ENCODE data around the gene GXYLT2.

GXYLT2 gene

GRCh38 chr3:72942427-72942826 lies 54.6 kb downstream of the GXYLT2 start:
- no peak for DNase-seq

DNA sequence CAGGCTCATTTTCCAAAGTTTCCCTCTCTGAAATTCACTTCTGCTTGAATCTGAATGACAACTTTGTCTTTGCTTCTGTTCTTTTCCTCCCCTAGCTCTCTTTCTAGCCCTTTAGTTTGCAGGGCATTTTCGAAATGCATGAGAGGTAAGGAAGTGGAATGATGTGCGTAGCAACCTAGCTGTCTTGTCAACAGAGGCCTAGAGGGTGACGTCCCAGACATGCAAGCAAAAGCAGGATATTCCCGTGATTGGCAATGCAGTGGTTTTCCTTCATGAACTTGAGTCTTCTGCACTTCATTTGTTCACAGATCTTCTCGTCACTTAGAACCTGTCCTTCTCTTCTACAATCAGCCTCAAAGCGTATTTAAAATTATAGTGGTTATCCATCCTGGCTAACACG lies 56.9 kb downstream of the GXYLT2 start:
- DNase-seq = no peak

- no peak for DNase-seq
Observed at GRCh38 chr3:72947715-72948490, 60.1 kb downstream of the GXYLT2 start.

DNA sequence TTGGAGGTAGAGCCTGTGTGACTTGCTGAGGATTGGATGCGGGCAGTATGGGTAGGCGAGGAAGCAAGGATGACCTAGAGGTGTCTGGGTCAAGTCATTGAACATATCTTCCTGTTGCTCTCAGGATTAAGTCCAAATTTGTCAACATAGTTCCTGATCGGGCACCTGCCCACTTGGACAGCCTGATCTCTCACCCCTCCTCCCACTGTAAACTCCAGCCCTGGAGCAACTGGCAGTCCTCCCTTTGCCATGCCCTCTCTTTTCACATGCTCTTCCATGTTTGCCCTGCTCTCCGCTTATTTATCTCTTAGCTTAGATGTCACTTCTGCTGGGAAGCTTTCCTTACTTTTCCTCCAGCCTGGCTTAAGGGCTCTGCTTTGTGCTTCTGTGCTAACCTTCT lies 61.2 kb downstream of the GXYLT2 start:
- DNase-seq = no peak

- no peak for DNase-seq
Observed at GRCh38 chr3:72950372-72950771, 62.5 kb downstream of the GXYLT2 start.

GRCh38 chr3:72950801-72951200 lies 63.0 kb downstream of the GXYLT2 start:
- DNase-seq = no peak

GRCh38 chr3:72951259-72951722 lies 63.4 kb downstream of the GXYLT2 start:
- no peak for DNase-seq

- peak; percentile 63 for DNase-seq
Observed at GRCh38 chr3:72953325-72953956, 65.6 kb downstream of the GXYLT2 start.

GRCh38 chr3:72957297-72957696 lies 69.5 kb downstream of the GXYLT2 start:
- DNase-seq = no peak

- DNase-seq = no peak
Observed at GRCh38 chr3:72959336-72959735, 71.5 kb downstream of the GXYLT2 start.

GRCh38 chr3:72960812-72961518 lies 73.1 kb downstream of the GXYLT2 start:
- DNase-seq = peak; percentile 43

GRCh38 chr3:72961752-72962151 lies 73.9 kb downstream of the GXYLT2 start:
- DNase-seq = peak; percentile 63

- DNase-seq = no peak
Observed at GRCh38 chr3:72962317-72962716, 74.5 kb downstream of the GXYLT2 start.

DNA sequence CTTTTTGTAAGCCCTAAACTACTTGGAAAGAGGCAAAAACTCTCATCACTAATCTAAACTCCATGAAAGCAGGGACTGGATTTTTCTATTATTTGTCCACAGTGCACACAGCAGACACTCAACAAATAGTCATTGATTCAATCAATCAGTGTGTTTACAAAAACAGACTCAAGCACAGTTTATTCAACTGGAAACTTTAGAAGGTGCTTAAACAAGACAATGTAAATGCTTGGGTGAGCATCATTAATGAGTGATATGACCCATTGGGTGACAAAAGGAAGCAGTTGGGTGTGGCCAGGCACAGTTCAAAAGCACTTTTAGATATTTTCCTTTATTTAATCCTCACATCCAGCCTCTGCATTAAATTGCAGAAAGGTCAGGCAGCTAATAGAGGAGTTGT lies 76.8 kb downstream of the GXYLT2 start:
- no peak for DNase-seq

DNA sequence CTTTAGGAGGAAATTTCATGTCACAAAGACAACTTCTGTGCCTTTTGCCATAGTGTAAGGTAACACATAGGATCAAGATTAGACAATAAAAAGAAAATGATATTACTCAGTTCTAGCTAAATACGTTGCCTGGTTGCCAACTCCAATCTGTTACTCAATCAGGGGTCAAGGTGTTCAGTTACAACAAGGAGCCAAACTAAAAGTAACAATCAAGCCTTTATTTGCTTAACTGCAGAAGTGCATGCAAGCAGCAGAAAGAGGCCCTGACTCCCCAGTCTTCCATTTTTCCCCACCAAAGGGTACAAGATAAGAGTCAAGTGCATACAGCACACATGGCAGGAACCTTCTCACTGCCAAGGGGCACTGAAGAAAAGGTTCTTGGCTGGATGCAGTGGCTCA lies 80.4 kb downstream of the GXYLT2 start:
- no peak for DNase-seq

DNA sequence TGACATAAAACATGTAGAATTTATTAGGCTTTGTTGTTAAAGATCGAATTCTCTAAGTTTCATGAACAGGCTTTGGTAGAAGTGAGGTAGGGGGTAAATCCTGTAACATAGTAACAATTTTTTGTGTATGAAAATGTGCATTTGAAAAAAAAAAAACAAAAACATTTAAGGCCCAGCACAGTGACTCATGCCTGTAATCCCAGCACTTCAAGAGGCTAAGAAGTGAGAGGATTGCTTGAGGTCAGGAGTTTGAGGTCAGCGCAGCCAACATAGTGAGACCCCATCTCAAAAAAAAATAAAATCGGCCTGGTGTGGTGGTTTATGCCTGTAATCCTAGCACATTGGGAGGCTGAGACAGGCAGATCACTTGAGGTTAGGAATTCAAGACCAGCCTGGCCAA lies 81.9 kb downstream of the GXYLT2 start:
- no peak for DNase-seq

DNA sequence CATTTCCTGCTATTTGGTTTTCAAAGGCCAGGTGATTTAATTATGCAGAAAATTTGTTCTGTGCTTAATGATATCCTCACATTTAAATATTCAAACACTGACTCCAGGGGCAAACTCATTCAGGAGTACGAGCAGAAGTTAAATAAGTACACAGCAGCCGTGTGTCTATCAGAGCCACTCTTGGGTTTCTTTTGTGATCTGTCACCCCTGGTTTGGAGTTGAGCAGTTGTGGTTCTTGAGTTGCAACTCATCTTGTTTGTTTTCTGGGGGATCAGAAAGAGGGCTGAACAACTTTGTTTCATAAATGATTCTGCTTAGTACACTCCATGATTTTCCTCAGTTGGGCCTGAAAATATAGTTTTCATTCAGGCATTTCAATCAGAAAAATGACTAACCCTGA lies 83.1 kb downstream of the GXYLT2 start:
- no peak for DNase-seq

GRCh38 chr3:72972706-72973030 lies 84.8 kb downstream of the GXYLT2 start:
- no peak for DNase-seq

DNA sequence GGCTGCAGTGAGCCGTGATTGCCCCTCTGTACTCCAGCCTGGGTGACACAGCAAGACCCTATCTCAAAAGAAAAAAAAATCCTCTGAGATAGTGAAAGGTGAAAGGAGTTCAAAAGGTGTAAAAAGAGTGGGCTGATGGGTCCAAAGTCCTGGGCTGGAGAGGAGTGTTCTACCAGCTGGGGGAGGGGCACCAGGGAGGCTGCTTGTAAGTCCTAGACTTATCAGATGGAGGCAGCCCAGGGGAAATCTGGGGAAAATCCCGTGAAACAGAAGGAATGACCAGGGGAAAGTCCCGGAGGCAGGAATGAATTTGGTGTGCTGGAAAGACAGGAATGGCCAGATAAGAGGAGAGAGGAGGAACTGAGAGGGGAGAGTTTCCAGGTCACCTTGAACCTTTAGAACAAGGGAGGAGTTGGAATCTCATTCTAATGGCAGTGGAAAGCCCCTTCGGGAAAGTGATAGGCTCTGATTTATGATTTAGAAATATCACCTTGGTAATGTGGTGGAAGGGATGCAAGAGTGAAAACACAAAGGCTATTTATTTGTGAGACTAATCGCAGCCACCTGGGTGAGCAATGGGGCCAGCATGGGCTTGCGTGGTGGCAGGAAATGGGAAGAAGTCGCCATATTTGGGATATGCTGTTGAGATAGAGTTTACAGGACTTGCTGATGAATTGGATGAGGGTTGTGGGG lies 85.3 kb downstream of the GXYLT2 start:
- peak; percentile 70 for DNase-seq

DNA sequence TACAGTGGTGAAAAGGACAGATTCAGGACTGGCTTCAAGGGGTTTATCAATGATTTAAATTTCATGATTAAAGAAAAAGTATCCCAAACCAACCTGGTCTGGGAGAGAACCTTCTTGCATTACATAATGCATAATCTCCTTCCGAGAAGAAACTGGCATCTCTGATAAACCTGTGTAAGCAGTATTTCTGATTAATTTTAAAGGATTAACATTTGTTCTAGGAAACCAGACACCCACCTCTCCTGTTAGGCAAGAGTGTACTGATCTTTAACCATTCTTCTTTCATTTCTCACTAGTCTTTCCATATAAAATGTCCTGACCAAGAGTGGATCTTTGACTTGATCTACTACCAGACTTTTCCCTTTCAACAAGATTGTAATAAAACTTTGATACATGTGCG lies 85.9 kb downstream of the GXYLT2 start:
- no peak for DNase-seq

- DNase-seq = no peak
Observed at GRCh38 chr3:72974956-72975355, 87.1 kb downstream of the GXYLT2 start.

GRCh38 chr3:72976281-72976741 lies 88.5 kb downstream of the GXYLT2 start:
- DNase-seq = no peak

DNA sequence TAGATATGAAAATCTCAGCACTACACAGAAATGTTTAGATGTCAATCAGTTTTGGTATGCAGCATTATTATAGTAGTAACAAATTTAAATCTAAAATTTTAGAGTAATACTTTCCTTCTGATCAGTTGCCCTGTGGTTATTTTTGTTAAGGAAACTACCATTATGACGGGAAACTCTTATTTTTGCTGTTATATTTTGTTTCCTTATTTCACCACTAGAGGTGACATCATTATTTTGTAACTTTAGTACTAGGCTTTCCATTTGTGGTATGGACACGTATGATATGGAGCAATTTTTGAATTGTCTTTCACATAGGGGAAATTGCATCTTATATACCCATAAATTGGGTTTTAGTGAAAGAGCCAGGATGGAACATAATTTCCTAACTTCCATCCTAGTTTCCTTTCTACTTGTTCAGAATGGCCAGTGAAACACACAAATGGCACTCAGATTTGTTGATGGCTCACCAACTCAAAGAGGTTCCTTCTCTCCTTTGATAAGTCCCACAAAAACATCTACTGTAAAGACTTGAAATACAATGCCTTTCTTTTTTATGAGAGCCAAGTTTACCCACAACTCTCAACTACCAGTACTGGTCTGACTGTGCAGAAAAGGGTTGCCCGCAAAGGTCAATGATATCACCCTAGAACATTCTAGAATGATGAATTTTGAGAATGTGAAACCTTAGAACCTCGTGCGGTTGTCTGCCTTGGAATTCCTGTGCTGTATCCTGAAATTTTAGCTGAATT lies 89.4 kb downstream of the GXYLT2 start:
- DNase-seq = no peak
